Dedifferentiated amniotic fluid mesenchymal stem cell (primary cell): ENCODE data around the gene PHTF2.
"Not testable (repeated sequence)": the region's sequence is repeated elsewhere in the genome, so short reads cannot be mapped to it uniquely, and the experiment has no call there.

ENCODE experiments used
- DNase-seq: peaks from one replicate; pipeline ENCODE4 v3.0.0-alpha.2; 2016; ENCODE audit errors: extremely low spot score

Gene PHTF2

DNA sequence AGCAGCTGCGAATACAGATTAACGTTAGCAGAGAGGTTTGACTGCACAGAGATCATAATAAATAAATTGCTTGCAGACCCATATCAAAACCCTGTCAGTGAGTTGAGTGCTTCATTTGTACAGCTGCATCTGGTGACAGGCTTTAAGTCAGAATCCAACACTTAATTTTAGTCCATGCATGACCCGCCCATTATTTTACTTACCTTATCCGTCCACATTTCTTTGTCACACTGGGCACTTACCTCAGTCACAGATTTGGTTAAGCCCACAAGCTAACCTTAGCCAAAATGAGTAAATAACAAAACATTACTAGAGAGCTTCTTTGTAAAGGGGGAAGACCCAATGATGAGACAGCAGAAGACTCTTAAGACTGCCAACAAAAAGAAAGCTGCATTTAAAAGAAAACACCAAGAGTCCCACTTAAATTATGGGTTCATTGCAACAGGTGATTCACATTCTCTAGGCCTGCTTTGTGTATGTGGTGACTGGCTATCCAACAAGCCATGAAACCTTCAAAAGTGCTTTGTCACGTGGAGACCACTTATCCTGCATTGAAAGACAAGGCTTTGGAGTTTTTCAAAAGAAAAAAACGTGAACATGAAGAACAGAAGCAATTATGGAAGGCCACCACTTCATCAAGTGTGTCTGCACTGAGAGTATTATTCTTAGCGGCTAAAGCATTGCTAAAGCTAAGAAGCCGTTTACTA lies 32.2 kb downstream of the PHTF2 start:
- no peak for DNase-seq

DNA sequence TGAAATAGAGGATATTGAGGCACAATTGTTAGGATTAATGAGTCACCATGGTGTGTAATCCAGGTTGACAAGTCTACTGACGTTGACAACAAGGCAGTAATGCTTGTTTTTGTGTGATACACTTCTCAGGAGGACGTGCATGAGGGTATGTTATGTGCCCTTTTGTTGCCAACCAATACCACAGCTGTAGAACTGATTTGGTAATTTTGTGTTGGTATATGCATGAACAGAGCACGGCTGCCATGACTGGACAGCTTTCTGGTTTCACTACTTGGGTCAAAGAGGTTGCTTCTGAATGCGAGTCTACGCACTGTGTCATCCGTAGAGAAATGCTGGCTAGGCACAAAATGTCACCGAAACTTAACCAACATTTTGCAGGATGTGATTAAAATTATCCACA lies 32.9 kb downstream of the PHTF2 start:
- DNase-seq: no peak

DNA sequence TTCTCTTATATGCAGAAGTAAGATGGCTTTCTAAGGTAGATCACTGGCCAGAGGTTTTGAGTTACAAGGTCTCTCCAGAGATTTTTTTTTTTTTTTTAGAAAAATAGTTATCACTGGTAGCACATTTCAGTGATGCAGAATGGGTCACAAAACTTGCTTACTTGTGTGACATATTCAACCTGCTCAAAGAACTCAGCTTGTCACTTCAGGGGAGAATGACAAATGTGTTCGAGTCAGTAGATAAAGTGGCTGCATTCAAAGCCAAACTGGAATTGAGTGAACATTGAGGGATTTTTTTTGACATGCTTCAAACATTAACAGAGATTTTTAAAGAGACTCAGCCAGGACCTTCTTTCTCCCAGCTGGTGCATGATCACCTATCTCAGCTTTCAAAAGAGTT lies 33.4 kb downstream of the PHTF2 start:
- no peak for DNase-seq

DNA sequence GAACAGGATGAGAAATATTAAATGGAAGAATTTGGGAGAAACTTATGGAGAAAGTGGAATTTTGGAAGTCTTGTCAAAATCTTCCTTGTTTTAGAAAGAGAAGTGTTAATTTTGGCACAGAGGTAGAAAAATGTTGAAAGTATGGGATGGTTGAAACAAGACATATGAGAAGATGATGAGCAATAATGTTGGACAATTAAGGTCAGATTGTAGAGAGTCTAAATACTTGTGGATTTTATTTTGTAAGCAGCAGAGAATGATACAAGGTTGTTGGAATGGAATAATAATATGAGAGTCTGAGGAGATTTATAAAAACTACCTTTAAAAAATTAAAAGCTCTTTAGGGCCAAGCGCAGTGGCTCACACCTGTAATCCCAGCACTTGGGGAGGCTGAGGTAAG lies 34.6 kb downstream of the PHTF2 start:
- DNase-seq: no peak

DNA sequence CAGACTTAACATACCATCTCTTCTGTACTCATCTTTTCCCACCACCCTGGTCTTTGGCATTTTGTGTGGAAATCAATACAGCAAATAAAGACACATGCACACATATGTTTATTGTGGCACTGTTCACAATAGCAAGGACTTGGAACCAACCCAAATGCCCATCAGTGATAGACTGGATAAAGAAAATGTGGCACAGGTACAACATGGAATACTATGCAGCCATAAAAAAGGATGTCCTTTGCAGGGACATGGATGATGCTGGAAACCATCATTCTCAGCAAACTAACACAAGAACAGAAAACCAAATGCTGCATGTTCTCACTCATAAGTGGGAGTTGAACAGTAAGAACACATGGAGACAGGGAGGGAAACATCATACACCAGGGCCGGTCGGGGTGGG lies 37.9 kb downstream of the PHTF2 start:
- not testable (repeated sequence) for DNase-seq

DNA sequence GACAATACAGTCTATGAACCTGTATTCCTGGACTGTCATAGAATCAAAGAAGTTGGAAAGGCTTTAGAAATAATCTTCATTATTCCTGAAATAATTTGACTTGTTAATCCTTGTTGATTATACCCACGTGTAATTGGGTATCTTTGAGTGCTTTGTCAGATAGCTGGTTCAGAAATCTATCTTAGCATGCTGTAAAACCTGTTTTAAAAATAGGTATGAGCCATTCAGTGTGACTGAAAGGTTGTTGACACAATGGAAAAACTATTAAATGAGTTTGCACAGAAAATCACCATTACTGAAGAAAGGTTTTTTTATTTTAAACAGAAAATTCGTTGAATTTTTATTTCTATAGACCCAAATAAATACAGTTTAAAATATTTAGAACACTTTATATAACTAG lies 38.7 kb downstream of the PHTF2 start:
- no peak for DNase-seq

DNA sequence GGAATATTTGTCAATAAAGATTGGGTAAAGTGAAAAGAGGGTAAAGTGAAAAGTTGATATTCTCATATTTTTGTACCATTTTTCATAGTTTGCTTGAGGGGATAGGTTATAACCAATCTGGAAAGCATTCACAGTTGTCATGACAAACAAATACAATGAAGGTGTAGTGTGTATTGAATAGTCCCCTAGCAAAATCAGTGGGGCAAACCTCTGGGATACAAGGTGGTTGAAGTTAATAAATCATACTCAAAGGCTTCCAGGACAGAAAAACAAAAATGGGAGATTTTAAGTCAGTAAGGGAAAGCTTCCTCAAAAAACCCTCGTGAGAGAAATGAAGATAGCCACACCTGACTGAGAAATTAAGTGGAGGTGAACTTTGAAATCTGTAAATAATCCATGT lies 39.4 kb downstream of the PHTF2 start:
- no peak for DNase-seq

DNA sequence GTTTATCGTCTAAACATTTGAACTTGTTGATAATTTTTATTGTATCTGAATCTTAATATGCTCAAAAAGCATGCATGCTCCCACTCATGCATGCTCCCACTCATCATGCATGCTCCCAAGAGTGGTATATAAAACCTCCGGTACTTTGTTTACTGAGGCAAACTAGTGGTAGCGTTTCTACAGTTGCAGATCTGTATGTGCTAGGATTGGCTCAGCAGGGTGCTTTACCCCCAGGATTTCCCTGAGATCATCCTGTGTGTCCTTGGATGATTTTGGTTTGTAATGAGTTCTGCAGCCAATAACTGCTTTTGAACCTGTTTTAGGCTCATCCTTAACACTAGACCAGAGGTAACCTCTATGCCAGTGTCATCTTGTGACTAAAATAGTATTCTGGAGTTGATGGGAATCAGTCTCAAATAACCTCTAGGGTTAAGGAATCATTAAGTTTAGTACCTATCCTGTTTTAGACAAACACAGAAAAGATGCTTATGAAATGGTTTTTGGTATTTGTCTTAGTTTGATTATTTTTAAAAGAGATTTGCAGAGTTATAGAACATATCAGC lies 40.4 kb downstream of the PHTF2 start:
- DNase-seq: no peak

DNA sequence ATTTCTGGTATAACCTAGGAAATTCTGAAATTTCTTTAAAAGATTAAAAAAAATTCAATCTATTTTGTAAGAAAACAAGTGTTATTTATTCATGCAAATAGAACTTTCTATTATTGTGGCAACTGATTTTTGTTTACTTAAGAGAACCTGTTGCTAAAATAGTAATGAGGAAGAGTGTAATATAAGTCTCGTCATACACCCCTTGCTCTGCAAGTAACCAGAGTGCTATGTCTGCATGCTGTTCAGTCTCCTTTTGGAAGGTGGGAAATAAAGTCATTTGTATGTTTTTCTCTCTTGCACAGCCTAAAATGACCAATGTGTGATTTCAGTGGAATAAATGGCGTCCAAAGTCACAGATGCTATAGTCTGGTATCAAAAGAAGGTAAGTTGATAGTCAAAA lies 41.3 kb downstream of the PHTF2 start:
- DNase-seq: no peak

DNA sequence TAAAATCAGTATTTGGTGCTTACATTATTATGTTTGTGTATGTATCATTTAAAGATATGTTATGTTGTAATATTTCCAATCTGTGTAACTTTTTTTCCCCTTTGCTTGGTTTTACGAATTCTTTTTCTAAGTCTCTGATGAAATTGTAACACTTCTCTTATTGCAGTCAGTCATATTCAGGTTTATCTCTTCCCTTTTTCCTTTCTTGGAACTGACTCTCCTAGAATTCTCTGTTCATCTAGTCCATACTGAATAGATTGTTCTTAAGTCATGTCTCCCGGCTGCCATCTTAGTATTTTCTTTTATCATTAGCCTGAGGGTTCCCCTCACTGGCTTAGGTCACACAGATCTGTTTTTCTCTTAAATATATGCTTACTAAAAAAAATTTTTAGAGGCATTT lies 44.6 kb downstream of the PHTF2 start:
- DNase-seq: no peak

DNA sequence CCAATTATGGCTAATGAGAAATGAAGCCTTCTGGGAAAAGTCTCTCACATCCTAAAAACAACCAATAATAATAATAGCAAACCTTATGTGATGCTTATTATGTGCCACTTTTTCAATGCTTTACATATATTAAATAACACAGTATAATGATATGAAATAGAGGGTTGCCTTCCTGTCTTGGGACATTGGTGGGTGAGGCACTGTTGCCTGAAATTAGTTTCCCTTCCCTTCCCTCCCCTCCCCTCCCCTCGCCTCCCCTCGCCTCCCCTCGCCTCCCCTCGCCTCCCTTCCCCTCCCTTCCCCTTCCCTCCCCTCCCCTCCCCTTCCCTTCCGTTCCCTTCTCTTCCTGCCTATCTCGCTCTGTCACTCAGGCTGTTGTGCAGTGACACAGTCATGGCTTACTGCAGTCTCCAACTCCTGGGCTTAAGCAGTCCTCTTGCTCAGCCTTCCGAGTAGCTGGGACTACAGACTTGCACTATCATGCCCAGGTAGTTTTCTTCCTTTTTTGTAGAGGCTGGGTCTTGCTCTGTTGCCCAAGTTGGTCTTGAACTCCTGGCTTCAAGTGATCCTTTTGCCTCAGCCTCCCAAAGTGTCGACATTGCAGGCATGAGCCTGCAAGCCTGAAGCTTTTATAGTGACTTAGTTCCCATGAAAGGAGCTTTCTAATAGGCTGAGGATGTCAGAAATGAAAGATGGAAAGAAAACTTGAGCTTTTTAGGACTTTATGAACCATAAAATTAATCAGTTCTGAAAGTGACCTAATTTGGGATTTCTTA lies 47.9 kb downstream of the PHTF2 start:
- DNase-seq: no peak

DNA sequence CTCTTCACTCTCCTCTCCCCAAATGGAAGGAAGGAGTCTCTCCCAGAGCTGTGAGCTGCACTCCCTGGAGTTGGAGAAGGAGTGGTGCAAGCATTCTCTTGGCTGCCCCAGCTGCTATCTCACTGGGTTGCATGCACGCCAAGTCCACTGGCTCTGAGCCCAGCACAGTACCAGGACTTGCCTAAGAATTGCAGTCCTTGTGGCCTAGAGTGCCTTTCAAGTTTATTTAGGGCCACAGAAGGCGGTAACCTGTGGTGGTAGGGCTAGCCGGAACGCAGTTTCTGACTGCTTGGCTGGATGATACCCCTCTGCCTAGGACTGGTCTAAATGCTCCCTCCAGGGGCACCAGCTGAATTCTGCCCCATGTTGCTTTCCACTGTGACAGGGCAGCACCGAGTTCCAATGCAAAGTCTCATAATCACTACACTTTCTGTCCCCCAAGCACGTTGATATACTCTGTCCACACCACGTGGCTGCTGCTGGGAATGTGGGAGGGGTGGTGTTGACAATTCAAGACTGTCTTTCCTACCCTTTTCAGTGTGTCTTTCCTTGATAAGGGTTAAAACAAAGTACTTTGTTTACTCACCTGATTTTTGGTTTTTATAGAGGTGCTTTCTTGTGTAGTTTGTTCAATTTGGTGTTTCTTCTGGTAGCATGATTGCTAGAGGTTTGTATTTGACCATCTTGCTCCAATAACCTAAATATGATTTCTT lies 57.0 kb downstream of the PHTF2 start:
- no peak for DNase-seq

DNA sequence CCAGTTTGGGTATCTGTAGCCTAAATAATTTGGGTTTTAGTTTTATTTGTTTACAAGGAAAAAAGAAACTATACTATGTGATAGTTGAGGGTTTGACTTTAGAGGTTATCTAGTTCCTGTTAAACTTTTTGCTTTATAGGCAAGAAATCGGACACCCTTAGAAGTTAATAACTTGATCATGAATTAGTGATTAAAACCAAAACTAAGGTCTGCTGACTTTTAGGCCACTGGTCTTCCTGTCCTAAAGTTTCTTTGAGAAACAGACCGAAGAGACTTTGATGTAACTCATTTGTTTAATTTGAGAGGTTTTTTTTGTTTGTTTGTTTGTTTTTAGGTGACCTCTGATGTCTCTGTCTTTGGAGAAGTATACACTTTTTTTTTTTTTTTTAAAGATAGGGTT lies 59.7 kb downstream of the PHTF2 start:
- DNase-seq: no peak

DNA sequence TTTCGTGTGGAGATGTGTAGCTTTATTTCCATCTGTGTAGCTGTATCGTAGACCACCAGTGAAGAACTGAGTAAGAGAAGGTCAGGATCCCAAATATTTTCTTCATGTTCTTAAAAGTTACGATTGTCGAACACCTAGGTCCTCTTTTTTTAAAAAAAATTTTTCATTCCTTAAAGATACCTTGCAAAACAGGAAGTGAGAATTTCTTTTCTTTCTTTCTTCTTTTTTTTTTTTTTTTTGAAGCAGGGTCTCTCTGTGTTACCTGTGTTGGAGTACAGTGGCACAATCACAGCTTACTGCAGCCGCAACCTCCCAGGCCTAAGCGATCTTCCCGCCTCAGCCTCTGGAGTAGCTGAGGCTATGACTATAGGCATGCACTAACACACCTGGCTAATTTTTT lies 60.8 kb downstream of the PHTF2 start:
- no peak for DNase-seq

DNA sequence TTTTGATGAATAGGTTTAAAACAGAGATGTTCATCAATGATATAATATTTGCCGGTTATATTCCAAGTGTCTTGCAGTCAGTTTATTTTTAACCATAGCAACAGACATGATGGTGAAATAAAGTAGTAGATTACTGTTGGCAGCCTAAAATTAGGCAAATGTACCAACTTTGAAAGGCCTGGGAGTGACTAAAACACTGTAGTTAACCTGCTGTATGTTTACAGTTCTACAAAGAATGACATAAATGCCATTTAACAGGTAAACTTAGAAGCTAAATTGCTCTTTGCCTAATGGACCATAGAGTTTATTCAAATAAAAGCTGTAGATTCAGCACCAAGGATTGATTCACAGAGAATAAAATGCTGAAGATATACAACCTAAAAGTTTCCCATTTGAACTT lies 64.1 kb downstream of the PHTF2 start:
- DNase-seq: no peak

DNA sequence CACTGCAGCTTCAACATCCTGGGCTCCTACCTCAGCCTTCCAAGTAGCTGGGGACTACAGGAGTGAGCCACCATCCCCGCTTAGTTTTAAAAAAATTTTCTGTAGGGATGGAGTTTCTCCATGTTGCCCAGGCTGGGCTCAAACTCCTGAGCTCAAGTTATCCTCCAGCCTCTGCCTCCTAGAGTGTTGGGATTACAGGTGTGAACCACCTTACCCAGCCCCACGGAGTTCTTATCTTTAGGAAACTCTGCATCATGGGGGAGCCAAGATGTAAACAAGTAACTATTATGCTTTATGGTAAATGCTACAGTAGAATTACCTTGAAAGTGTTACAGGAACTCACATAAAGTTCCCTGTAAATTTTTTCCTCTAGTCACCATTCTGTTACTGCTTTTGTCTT lies 65.3 kb downstream of the PHTF2 start:
- DNase-seq: no peak

DNA sequence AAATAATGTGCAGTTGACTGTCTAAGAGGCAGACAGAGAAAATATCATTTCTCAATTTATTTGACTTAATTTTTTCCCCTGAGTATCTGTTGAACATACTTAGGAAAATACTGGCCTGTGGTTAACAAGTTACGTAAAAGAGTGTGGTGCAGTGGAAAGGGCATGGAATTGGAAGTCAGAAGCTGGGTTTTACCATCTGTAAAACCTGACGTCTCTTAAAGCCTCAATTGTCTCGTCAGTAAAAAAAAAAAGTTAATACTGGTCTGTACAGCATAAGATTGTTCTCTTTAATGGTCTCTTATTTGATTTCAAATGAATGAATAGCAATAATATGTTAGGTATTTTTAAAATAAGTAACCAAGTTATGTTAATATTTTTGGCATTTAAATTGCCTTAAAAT lies 67.8 kb downstream of the PHTF2 start:
- no peak for DNase-seq

DNA sequence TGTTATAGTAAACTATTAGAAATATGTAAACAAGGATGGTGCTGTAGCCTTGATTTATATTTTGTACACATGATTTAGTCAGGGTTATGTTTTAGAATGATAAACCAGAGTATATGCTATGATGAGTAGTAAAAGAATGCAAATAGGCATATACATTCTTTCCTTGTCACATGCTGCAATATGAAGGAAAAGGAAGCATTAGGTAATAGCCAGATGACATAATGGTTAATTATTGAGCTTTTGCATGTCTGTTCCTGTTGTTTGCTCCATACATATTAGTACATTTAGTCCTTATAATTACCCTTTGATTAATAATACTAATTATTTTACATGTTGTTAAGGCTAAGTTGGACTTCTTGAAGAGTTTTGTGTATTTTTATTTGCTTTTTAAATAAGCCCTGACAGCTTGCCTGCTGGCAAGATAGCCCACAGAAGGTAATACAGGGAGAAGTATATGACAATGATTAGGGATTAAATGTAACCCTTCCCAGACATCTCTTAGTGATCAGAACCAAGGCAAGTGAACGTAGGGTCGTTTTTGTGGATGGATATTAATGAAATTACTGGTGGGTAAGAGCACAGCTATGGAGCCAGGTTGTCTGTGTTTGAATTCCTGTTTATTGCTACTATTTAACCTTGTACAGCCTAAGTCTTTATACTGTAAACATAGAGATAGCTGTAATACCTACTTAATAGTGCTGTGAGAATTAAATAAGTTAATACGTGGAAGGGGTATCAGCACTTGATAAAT lies 68.4 kb downstream of the PHTF2 start:
- peak; percentile 74 for DNase-seq

DNA sequence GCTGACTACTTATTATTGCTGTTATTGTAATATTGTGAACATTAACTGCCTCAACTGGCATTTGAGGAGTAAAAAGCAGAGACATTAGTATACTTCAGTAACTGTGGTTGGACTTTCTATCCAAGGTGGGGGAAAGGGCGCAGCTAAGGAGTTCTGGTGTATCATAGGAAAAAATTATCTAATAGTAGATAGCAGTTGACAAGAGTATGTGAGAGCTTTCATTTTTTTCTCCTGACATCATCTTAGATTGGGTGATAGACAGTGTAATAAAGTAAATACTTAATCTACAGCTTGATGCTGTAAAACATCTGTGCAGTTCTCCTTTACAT lies 68.9 kb downstream of the PHTF2 start:
- DNase-seq: no peak

DNA sequence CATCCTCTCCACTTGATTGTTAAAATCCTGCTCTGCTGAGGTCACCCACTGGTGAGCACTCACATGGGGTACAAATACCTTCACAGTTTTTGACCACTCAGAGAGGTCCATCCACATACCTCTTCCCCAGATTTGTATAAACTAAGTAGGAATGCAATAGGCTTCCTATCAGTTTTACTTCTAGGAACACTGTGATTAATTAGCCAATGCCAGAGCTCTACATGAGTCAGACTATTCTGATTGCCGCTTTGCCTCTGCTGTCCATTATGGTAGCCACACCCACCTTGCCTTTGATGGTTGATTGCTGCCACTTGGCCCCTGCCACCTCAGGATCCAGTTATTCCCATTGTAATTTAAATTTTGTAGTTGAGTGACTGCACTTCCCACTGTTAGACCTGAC lies 73.7 kb downstream of the PHTF2 start:
- not testable (repeated sequence) for DNase-seq

DNA sequence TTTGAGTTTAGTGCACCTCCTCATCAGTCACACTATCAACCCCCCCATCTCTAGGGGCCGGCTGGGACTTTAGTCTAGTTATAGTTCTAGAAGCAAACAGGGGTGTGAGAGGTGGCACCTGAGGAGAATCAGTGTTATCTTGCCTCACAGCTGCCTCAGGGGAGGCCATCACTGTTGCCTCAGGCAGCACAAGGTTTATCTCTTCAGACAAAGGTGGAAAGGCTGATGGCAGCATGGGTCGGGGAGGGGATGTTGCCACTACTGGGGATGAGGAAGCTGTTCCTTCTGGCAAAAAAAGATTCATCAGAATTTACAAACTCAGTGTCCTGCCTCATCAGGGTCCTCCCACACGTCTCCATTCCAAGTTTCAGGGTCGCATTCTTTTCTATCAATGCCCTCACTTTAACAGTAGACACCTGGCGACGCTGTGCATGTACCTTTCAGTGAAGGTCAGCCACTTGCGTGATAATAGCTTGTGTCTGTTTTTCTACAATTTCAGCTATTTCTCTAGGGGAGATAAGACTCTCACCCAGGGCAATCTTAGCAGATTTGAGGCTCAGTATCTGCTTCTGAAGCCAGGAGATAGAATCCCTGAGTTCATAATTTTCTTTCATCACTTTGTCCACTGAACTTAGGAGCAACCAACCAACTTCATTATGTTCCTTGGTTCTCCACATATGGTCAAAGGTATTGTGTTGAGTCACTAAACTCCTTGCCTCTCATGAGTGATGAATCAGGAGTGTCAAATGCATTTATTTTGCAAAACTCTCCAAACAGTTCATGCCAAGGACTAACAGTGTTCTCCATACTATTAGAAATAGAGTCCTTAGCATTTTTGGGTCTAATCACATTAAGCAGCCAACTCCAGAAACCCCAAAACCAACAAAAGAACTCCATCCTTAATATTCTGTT lies 75.1 kb downstream of the PHTF2 start:
- not testable (repeated sequence) for DNase-seq
